SK-N-SH (cell line): Measurements from ENCODE around the gene MARK4. TPM values are rescaled to one million over a fixed set of nuclear protein-coding genes. Genes with fewer than 3 reads are reported as not detected.

Experiments used
- CTCF ChIA-PET: fragments of 300-600, 350-600 bp; formaldehyde crosslinking; extraction: SDS; loops from one replicate; lab custom pipeline; 2021; lab: Yijun Ruan, JAX
- POLR2A ChIA-PET: fragments of 350-600 bp; sonication (Branson Sonifier 250); formaldehyde crosslinking; extraction: SDS; loops from one replicate; lab custom pipeline; 2020; ENCODE audit warnings: antibody characterized with exemption, inconsistent platforms; lab: Yijun Ruan, JAX
- DNase-seq: peaks from one replicate; pipeline ENCODE4 v3.0.0; 2012
- H2AFZ ChIP-seq: fragments of 200-600 bp; sonication (generic); 2 replicates; pipeline ENCODE4 v1.8.1; 2016; ENCODE audit warnings: antibody characterized with exemption, mild to moderate bottlenecking, low read depth
- H3F3A ChIP-seq: fragments of 200-600 bp; sonication (generic); replicated peaks from 2 replicates; pipeline ENCODE3; 2016; ENCODE audit warnings: antibody characterized with exemption, mild to moderate bottlenecking; ENCODE audit not compliant: insufficient read depth
- H3K27ac ChIP-seq, 2 experiments: fragments of 200-500 bp in 1 of 2; fragments of 200-600 bp in 1 of 2; sonication (Bioruptor generic) in 1 of 2; sonication (generic), shearing (Covaris generic) in 1 of 2; 2 replicates each; pipeline versions ENCODE4 v1.5.1 to v1.6.1; 2014 to 2016; ENCODE audit warnings: low read depth in 2 of 2, inconsistent platforms in 1 of 2, low read length in 1 of 2, mild to moderate bottlenecking in 1 of 2, mixed read lengths in 1 of 2
- H3K27me3 ChIP-seq: fragments of 200-600 bp; sonication (generic), shearing (Covaris generic); 2 replicates; pipeline ENCODE4 v1.6.1; 2016; ENCODE audit warnings: mixed run types; ENCODE audit not compliant: insufficient read depth
- H3K36me3 ChIP-seq, 2 experiments: fragments of 200-500 bp in 1 of 2; fragments of 200-600 bp in 1 of 2; sonication (Bioruptor generic) in 1 of 2; sonication (generic) in 1 of 2; replicated peaks in 1 of 2; 2 replicates each; pipeline versions ENCODE3 to v1.5.1; 2014 to 2016; ENCODE audit warnings: low read length in 1 of 2, mild to moderate bottlenecking in 1 of 2; ENCODE audit not compliant: insufficient read depth in 2 of 2, control insufficient read depth in 1 of 2
- H3K4me1 ChIP-seq, 2 experiments: fragments of 200-500 bp in 1 of 2; fragments of 200-600 bp in 1 of 2; sonication (Bioruptor generic) in 1 of 2; sonication (generic), shearing (Covaris generic) in 1 of 2; 2 replicates each; pipeline versions ENCODE4 v1.5.1 to v1.6.1; 2014 to 2016; ENCODE audit warnings: low read depth in 1 of 2, low read length in 1 of 2, mixed run types in 1 of 2; ENCODE audit not compliant: insufficient read depth in 2 of 2, control insufficient read depth in 1 of 2
- H3K4me2 ChIP-seq: fragments of 200-600 bp; sonication (generic), shearing (Covaris generic); 2 replicates; pipeline ENCODE4 v1.6.1; 2017; ENCODE audit warnings: mixed run types
- H3K4me3 ChIP-seq, 2 experiments: fragments of 200-500 bp in 1 of 2; fragments of 200-600 bp in 1 of 2; sonication (Bioruptor generic) in 1 of 2; sonication (generic), shearing (Covaris generic) in 1 of 2; 2 replicates each; pipeline versions ENCODE4 v1.5.1 to v1.8.1; 2014 to 2016; ENCODE audit warnings: low read depth in 2 of 2, inconsistent platforms in 1 of 2, low read length in 1 of 2, mild to moderate bottlenecking in 1 of 2, mixed read lengths in 1 of 2, moderate library complexity in 1 of 2
- H3K79me2 ChIP-seq: fragments of 200-600 bp; sonication (generic); 2 replicates; pipeline ENCODE4 v1.8.1; 2017; ENCODE audit warnings: mild to moderate bottlenecking; ENCODE audit not compliant: insufficient read depth
- H3K9ac ChIP-seq: fragments of 200-600 bp; sonication (generic); 2 replicates; pipeline ENCODE4 v1.6.1; 2017; ENCODE audit warnings: mixed run types
- H3K9me2 ChIP-seq: fragments of 200-600 bp; sonication (generic); 2 replicates; pipeline ENCODE4 v1.6.1; 2017; ENCODE audit warnings: mixed run types
- H3K9me3 ChIP-seq: fragments of 200-600 bp; sonication (generic); 2 replicates; pipeline ENCODE4 v1.6.1; 2017; ENCODE audit warnings: mixed run types, mild to moderate bottlenecking, moderate library complexity
- H4K20me1 ChIP-seq: fragments of 200-600 bp; sonication (generic); 2 replicates; pipeline ENCODE4 v1.6.1; 2017; ENCODE audit warnings: mild to moderate bottlenecking, mixed run types; ENCODE audit not compliant: insufficient read depth
- EP300 ChIP-seq, 2 experiments: IDR thresholded peaks; 2 replicates each; pipeline versions ENCODE4 v1.4.0 to v1.6.1; 2012; ENCODE audit warnings: borderline replicate concordance in 1 of 2, low read depth in 1 of 2, low read length in 1 of 2
- FOSL2 ChIP-seq: IDR thresholded peaks from 2 replicates; pipeline ENCODE4 v1.4.0; 2012; ENCODE audit warnings: low read depth, mild to moderate bottlenecking, moderate library complexity, borderline replicate concordance
- FOXJ3 ChIP-seq: sonication (generic); formaldehyde crosslinking; IDR thresholded peaks from 2 replicates; pipeline ENCODE4 v1.5.1; 2020; ENCODE audit warnings: mild to moderate bottlenecking, missing genetic modification reagents
- FOXM1 ChIP-seq: IDR thresholded peaks from 2 replicates; pipeline ENCODE4 v1.4.0; 2012; ENCODE audit warnings: low read depth, mild to moderate bottlenecking
- GABPA ChIP-seq: IDR thresholded peaks from 2 replicates; pipeline ENCODE4 v1.4.0; 2012; ENCODE audit warnings: low read depth, mild to moderate bottlenecking
- JUND ChIP-seq: IDR thresholded peaks from 2 replicates; pipeline ENCODE4 v1.4.0; 2012
- MXI1 ChIP-seq: IDR thresholded peaks from 2 replicates; pipeline ENCODE4 v1.6.1; 2012; ENCODE audit warnings: mild to moderate bottlenecking, low read depth, low read length, improper control_type of control experiment
- RAD21 ChIP-seq: IDR thresholded peaks from 2 replicates; pipeline ENCODE4 v1.6.1; 2012; ENCODE audit warnings: mild to moderate bottlenecking, low read length
- RFX5 ChIP-seq: IDR thresholded peaks from 2 replicates; pipeline ENCODE4 v1.6.1; 2012; ENCODE audit warnings: mild to moderate bottlenecking, improper control_type of control experiment, low read length
- RXRA ChIP-seq: IDR thresholded peaks from 2 replicates; pipeline ENCODE4 v1.4.0; 2012; ENCODE audit warnings: low read depth, mild to moderate bottlenecking, borderline replicate concordance
- SIN3A ChIP-seq: IDR thresholded peaks from 2 replicates; pipeline ENCODE4 v1.6.1; 2012; ENCODE audit warnings: low read depth, mild to moderate bottlenecking, low read length, moderate library complexity, borderline replicate concordance
- SMC3 ChIP-seq: IDR thresholded peaks from 2 replicates; pipeline ENCODE4 v1.6.1; 2012; ENCODE audit warnings: low read depth, low read length, improper control_type of control experiment
- TAF1 ChIP-seq: IDR thresholded peaks from 2 replicates; pipeline ENCODE4 v1.6.1; 2012; ENCODE audit warnings: low read depth, mild to moderate bottlenecking, low read length, moderate library complexity, borderline replicate concordance
- YY1 ChIP-seq: IDR thresholded peaks from 2 replicates; pipeline ENCODE4 v1.4.0; 2012; ENCODE audit warnings: low read depth, mild to moderate bottlenecking
- whole genome bisulfite sequencing: methylation state at CpG from one replicate; pipeline ENCODE4 v1.1.6; 2017; ENCODE audit warnings: low lambda C conversion rate; 5-methylcytosine and 5-hydroxymethylcytosine counted together
- polyA plus RNA-seq, 3 experiments: library from polyadenylated mRNA; depleted of rRNA; stranded (reverse); fragments of >200 nt; gene quantifications; 2 replicates each; pipeline ENCODE4 v1.2.3, GENCODE V29; 2012
- TF ChIP-seq, protein P1 (sequence below): fragments of 200-600 bp; sonication (generic); IDR thresholded peaks from 2 replicates; pipeline ENCODE4 v1.6.1; 2017; ENCODE audit warnings: antibody characterized with exemption, mild to moderate bottlenecking, moderate library complexity
- TF ChIP-seq, protein P2 (sequence below): IDR thresholded peaks from 2 replicates; pipeline ENCODE4; 2012
- TF ChIP-seq, protein P3 (sequence below): IDR thresholded peaks from 2 replicates; pipeline ENCODE4 v1.4.0; 2012; ENCODE audit warnings: low read depth, borderline replicate concordance
- TF ChIP-seq, protein P4 (sequence below): IDR thresholded peaks from 2 replicates; pipeline ENCODE4 v1.6.1; 2012; ENCODE audit warnings: mild to moderate bottlenecking, low read depth, low read length, moderate library complexity
- TF ChIP-seq, protein P5 (sequence below): fragments of 150-350 bp; IDR thresholded peaks from 2 replicates; pipeline ENCODE4 v1.6.1; 2017; ENCODE audit warnings: antibody characterized with exemption, low read length, low read depth, borderline replicate concordance
- TF ChIP-seq, protein P6 (sequence below): IDR thresholded peaks from 2 replicates; pipeline ENCODE4 v1.4.0; 2012; ENCODE audit warnings: low read depth

The MARK4 gene
- polyA plus RNA-seq, 1 of the 3 experiments (the other 2 are of a cell fraction), result 16.3 TPM

DNA sequence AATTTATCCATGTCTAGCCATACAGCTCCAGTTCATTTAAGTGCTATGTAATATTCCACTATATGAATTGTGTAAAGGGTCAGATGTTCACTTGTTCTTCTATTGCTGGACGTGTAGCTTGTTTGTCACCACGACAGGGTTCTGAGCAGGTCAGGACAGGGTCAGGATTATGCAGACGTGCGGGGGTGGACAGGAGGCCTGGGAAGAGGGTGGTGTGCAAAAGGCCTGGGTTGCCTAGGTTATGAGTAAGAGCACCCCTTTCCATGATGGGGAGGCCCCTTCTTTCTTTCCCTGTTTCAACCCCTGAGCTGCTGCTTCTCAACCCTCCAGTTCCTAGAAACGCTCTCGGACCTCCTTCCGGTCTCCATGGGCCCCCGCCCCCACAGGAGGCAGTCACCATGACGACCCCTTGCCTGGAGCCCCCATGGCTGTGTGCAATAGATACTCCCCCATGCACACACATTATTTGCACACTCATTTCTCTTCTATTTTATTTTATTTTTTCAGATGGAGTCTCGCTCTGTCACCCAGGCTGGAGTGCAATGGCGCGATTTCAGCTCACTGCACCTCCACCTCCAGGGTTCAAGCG, 7.8 kb upstream of the MARK4 start:
- TF ChIP-seq JUND (no peak), SIN3A (no peak), GABPA (no peak), MXI1 (no peak), YY1 (no peak), FOSL2 (no peak), SMC3 (no peak), FOXJ3 (no peak), RXRA (no peak), TAF1 (no peak), RFX5 (no peak), EP300 (IDR thresholded peaks at IDR 0.05; ENCODE audit: borderline replicate concordance in 1 of 2, low read depth in 1 of 2, low read length in 1 of 2) (no peak), RAD21 (no peak), FOXM1 (no peak)
- TF ChIP-seq, protein P1, sequence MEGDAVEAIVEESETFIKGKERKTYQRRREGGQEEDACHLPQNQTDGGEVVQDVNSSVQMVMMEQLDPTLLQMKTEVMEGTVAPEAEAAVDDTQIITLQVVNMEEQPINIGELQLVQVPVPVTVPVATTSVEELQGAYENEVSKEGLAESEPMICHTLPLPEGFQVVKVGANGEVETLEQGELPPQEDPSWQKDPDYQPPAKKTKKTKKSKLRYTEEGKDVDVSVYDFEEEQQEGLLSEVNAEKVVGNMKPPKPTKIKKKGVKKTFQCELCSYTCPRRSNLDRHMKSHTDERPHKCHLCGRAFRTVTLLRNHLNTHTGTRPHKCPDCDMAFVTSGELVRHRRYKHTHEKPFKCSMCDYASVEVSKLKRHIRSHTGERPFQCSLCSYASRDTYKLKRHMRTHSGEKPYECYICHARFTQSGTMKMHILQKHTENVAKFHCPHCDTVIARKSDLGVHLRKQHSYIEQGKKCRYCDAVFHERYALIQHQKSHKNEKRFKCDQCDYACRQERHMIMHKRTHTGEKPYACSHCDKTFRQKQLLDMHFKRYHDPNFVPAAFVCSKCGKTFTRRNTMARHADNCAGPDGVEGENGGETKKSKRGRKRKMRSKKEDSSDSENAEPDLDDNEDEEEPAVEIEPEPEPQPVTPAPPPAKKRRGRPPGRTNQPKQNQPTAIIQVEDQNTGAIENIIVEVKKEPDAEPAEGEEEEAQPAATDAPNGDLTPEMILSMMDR, result no peak
- TF ChIP-seq, protein P2, sequence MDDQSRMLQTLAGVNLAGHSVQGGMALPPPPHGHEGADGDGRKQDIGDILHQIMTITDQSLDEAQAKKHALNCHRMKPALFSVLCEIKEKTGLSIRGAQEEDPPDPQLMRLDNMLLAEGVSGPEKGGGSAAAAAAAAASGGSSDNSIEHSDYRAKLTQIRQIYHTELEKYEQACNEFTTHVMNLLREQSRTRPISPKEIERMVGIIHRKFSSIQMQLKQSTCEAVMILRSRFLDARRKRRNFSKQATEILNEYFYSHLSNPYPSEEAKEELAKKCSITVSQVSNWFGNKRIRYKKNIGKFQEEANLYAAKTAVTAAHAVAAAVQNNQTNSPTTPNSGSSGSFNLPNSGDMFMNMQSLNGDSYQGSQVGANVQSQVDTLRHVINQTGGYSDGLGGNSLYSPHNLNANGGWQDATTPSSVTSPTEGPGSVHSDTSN, result no peak
- TF ChIP-seq, protein P3, sequence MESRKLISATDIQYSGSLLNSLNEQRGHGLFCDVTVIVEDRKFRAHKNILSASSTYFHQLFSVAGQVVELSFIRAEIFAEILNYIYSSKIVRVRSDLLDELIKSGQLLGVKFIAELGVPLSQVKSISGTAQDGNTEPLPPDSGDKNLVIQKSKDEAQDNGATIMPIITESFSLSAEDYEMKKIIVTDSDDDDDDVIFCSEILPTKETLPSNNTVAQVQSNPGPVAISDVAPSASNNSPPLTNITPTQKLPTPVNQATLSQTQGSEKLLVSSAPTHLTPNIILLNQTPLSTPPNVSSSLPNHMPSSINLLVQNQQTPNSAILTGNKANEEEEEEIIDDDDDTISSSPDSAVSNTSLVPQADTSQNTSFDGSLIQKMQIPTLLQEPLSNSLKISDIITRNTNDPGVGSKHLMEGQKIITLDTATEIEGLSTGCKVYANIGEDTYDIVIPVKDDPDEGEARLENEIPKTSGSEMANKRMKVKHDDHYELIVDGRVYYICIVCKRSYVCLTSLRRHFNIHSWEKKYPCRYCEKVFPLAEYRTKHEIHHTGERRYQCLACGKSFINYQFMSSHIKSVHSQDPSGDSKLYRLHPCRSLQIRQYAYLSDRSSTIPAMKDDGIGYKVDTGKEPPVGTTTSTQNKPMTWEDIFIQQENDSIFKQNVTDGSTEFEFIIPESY, result no peak
- TF ChIP-seq, protein P4, sequence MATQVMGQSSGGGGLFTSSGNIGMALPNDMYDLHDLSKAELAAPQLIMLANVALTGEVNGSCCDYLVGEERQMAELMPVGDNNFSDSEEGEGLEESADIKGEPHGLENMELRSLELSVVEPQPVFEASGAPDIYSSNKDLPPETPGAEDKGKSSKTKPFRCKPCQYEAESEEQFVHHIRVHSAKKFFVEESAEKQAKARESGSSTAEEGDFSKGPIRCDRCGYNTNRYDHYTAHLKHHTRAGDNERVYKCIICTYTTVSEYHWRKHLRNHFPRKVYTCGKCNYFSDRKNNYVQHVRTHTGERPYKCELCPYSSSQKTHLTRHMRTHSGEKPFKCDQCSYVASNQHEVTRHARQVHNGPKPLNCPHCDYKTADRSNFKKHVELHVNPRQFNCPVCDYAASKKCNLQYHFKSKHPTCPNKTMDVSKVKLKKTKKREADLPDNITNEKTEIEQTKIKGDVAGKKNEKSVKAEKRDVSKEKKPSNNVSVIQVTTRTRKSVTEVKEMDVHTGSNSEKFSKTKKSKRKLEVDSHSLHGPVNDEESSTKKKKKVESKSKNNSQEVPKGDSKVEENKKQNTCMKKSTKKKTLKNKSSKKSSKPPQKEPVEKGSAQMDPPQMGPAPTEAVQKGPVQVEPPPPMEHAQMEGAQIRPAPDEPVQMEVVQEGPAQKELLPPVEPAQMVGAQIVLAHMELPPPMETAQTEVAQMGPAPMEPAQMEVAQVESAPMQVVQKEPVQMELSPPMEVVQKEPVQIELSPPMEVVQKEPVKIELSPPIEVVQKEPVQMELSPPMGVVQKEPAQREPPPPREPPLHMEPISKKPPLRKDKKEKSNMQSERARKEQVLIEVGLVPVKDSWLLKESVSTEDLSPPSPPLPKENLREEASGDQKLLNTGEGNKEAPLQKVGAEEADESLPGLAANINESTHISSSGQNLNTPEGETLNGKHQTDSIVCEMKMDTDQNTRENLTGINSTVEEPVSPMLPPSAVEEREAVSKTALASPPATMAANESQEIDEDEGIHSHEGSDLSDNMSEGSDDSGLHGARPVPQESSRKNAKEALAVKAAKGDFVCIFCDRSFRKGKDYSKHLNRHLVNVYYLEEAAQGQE, result no peak
- TF ChIP-seq, protein P5, sequence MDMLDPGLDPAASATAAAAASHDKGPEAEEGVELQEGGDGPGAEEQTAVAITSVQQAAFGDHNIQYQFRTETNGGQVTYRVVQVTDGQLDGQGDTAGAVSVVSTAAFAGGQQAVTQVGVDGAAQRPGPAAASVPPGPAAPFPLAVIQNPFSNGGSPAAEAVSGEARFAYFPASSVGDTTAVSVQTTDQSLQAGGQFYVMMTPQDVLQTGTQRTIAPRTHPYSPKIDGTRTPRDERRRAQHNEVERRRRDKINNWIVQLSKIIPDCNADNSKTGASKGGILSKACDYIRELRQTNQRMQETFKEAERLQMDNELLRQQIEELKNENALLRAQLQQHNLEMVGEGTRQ, result no peak
- TF ChIP-seq, protein P6, sequence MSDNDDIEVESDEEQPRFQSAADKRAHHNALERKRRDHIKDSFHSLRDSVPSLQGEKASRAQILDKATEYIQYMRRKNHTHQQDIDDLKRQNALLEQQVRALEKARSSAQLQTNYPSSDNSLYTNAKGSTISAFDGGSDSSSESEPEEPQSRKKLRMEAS, result no peak
- Histone ChIP-seq H3K4me3 (no peak overlapping the region), H3K9me3 (no peaks in the 10 kb centered on the region), H3K27me3 (0 out of 2 replicates have a peak, but pooled peaks cover 8% of the 10 kb centered on the region), H3K9ac (no peak overlapping the region), H3K4me2 (no peak overlapping the region), H3K36me3 (no peaks in the 10 kb centered on the region), H4K20me1 (no peaks in the 10 kb centered on the region), H2AFZ (no peak overlapping the region), H3K79me2 (no peaks in the 10 kb centered on the region), H3K4me1 (no peaks in the 10 kb centered on the region), H3K9me2 (no peaks in the 10 kb centered on the region), H3K27ac (no peak overlapping the region), H3F3A (peaks cover 4% of the 10 kb centered on the region)
- CTCF ChIA-PET, result no interaction called here
- WGBS, result 61% methylated on average over 13 of the region's 13 CpGs
- POLR2A ChIA-PET, result no interaction called here
- no peak for DNase-seq
